GM23338 (cell line): ENCODE results near the gene TNFAIP8L3. TPM values are rescaled to one million over a fixed set of nuclear protein-coding genes. Genes with fewer than 3 reads are reported as not detected.

Experiments
- ATAC-seq: fragments of 200-7000 bp; cut with Tn5 transposase; 3 replicates; pipeline ENCODE4 v1.9.1; 2020
- DNase-seq: peaks from one replicate; pipeline ENCODE4 v3.0.0-alpha.2; 2015; ENCODE audit warnings: low spot score
- H2AFZ ChIP-seq: fragments of 200-600 bp; sonication (generic); 2 replicates; pipeline ENCODE4 v1.8.0; 2016; ENCODE audit warnings: antibody characterized with exemption, mild to moderate bottlenecking, moderate library complexity
- H3F3A ChIP-seq: fragments of 200-600 bp; sonication (generic); replicated peaks from 2 replicates; pipeline ENCODE4 v1.8.0; 2017; ENCODE audit warnings: antibody characterized with exemption, mixed run types, low read depth
- H3K27ac ChIP-seq: fragments of 200-600 bp; sonication (generic); 2 replicates; pipeline ENCODE4 v1.6.1; 2016; ENCODE audit warnings: low read depth
- H3K27me3 ChIP-seq: fragments of 200-600 bp; sonication (generic); 2 replicates; pipeline ENCODE4 v1.8.0; 2016; ENCODE audit warnings: mild to moderate bottlenecking, mixed run types, moderate library complexity; ENCODE audit not compliant: insufficient read depth
- H3K36me3 ChIP-seq: fragments of 200-600 bp; sonication (generic); 2 replicates; pipeline ENCODE4 v1.8.0; 2016; ENCODE audit warnings: mild to moderate bottlenecking; ENCODE audit not compliant: insufficient read depth
- H3K4me1 ChIP-seq: fragments of 200-600 bp; sonication (generic); 2 replicates; pipeline ENCODE4 v1.8.0; 2016; ENCODE audit warnings: mild to moderate bottlenecking, moderate library complexity; ENCODE audit not compliant: insufficient read depth
- H3K4me2 ChIP-seq: fragments of 200-600 bp; sonication (generic); 2 replicates; pipeline ENCODE4 v1.7.1; 2017; ENCODE audit warnings: mixed run types
- H3K4me3 ChIP-seq: fragments of 200-600 bp; sonication (generic); 2 replicates; pipeline ENCODE4 v1.6.1; 2016; ENCODE audit warnings: mixed run types
- H3K79me2 ChIP-seq: fragments of 200-600 bp; sonication (generic); replicated peaks from 2 replicates; pipeline ENCODE4 v1.8.0; 2017; ENCODE audit warnings: mild to moderate bottlenecking; ENCODE audit not compliant: insufficient read depth
- H3K9me2 ChIP-seq: fragments of 200-600 bp; sonication (generic); 2 replicates; pipeline ENCODE4 v1.8.0; 2017; ENCODE audit not compliant: insufficient read depth
- H4K20me1 ChIP-seq: fragments of 200-600 bp; sonication (generic); replicated peaks from 2 replicates; pipeline ENCODE4 v1.8.0; 2017; ENCODE audit warnings: mild to moderate bottlenecking; ENCODE audit not compliant: insufficient read depth
- H3K27ac Mint-ChIP-seq: 2 replicates; pipeline ENCODE4 v1.8.0; 2020; ENCODE audit warnings: inconsistent platforms, mild to moderate bottlenecking, moderate library complexity, mixed read lengths
- H3K27me3 Mint-ChIP-seq: 3 replicates; pipeline ENCODE4 v1.8.0; 2022; ENCODE audit warnings: low read depth, mild to moderate bottlenecking, moderate library complexity, mixed read lengths, inconsistent platforms; ENCODE audit not compliant: insufficient read depth, poor library complexity
- H3K36me3 Mint-ChIP-seq: 3 replicates; pipeline ENCODE4 v1.8.0; 2021; ENCODE audit warnings: low read depth, mild to moderate bottlenecking, inconsistent platforms, moderate library complexity, mixed read lengths
- H3K4me1 Mint-ChIP-seq: 3 replicates; pipeline ENCODE4 v1.8.0; 2020; ENCODE audit warnings: mild to moderate bottlenecking, inconsistent platforms, mixed read lengths
- H3K4me3 Mint-ChIP-seq: 3 replicates; pipeline ENCODE4 v1.8.0; 2021; ENCODE audit warnings: moderate library complexity, mild to moderate bottlenecking, inconsistent platforms, mixed read lengths
- H3K9me3 Mint-ChIP-seq: 3 replicates; pipeline ENCODE4 v1.8.0; 2020; ENCODE audit warnings: moderate library complexity, mild to moderate bottlenecking, inconsistent platforms, mixed read lengths
- CREB1 ChIP-seq: fragments of 250-450 bp; sonication (Bioruptor Pico); IDR thresholded peaks from 2 replicates; pipeline ENCODE4 v1.5.0; 2020; ENCODE audit warnings: low read depth, mild to moderate bottlenecking, moderate library complexity
- EZH2 ChIP-seq: fragments of 200-600 bp; sonication (generic); IDR thresholded peaks from one replicate; pipeline ENCODE4 v1.8.0; 2017; ENCODE audit warnings: antibody characterized with exemption, mild to moderate bottlenecking, low read depth; ENCODE audit not compliant: unreplicated experiment
- EZH2phosphoT487 ChIP-seq: fragments of 200-600 bp; sonication (generic); IDR thresholded peaks from one replicate; pipeline ENCODE4 v1.8.1; 2018; ENCODE audit warnings: antibody characterized with exemption; ENCODE audit not compliant: unreplicated experiment
- JUNB ChIP-seq: IDR thresholded peaks from one replicate; pipeline ENCODE4 v1.6.1; 2016; ENCODE audit warnings: antibody characterized with exemption; ENCODE audit not compliant: unreplicated experiment
- NANOG ChIP-seq: IDR thresholded peaks from 2 replicates; pipeline ENCODE4 v1.6.1; 2016; ENCODE audit warnings: antibody characterized with exemption, borderline replicate concordance
- REST ChIP-seq: IDR thresholded peaks from one replicate; pipeline ENCODE4 v1.6.1; 2018; ENCODE audit warnings: antibody characterized with exemption; ENCODE audit not compliant: unreplicated experiment
- STAT1 ChIP-seq: IDR thresholded peaks from one replicate; pipeline ENCODE4 v1.6.1; 2016; ENCODE audit warnings: antibody characterized with exemption; ENCODE audit not compliant: unreplicated experiment
- ZNF331 ChIP-seq: fragments of 250-450 bp; sonication (Bioruptor Pico); IDR thresholded peaks from 2 replicates; pipeline ENCODE4 v1.5.0; 2020; ENCODE audit warnings: low read depth, mild to moderate bottlenecking, moderate library complexity
- polyA plus RNA-seq: library from polyadenylated mRNA; unstranded; fragments of >200 nt; fragmentation: Nextera tagmentation; extraction: Ambion mirVana; gene quantifications from 2 replicates; pipeline ENCODE4 v1.2.1, GENCODE V29; 2016
- total RNA-seq: library from RNA; depleted of rRNA; stranded (reverse); fragments of >200 nt; shearing (Covaris generic); gene quantifications from 2 replicates; pipeline ENCODE4 v1.2.3, GENCODE V29; 2014
- TF ChIP-seq, protein P1 (sequence below): IDR thresholded peaks from 2 replicates; pipeline ENCODE4 v1.6.1; 2016; ENCODE audit warnings: antibody characterized with exemption
- TF ChIP-seq, protein P2 (sequence below), 2 experiments: fragments of 200-600 bp in 1 of 2; sonication (generic) in 1 of 2; conservative IDR thresholded peaks; 2 replicates each; pipeline versions ENCODE4 v1.5.1 to v1.6.1; 2016 to 2017; ENCODE audit warnings: antibody characterized with exemption in 2 of 2, low read depth in 2 of 2, mild to moderate bottlenecking in 2 of 2, moderate library complexity in 1 of 2

TNFAIP8L3 gene
- total and polyA plus RNA-seq, 2 experiments from 2014 or later = 0.23 to 0.31 TPM

GRCh38 chr15:51090753-51091152, 4.0 kb downstream of the TNFAIP8L3 start:
- TF ChIP-seq REST (no peak), STAT1 (no peak), NANOG (no peak), CREB1 (CRISPR knock-in tag) (no peak), EZH2phosphoT487 (no peak), JUNB (no peak), EZH2 (no peak)
- TF ChIP-seq, protein P1, sequence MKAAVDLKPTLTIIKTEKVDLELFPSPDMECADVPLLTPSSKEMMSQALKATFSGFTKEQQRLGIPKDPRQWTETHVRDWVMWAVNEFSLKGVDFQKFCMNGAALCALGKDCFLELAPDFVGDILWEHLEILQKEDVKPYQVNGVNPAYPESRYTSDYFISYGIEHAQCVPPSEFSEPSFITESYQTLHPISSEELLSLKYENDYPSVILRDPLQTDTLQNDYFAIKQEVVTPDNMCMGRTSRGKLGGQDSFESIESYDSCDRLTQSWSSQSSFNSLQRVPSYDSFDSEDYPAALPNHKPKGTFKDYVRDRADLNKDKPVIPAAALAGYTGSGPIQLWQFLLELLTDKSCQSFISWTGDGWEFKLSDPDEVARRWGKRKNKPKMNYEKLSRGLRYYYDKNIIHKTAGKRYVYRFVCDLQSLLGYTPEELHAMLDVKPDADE = no peak
- H3K4me3 ChIP-seq = no peak overlapping the region
- no peaks in the 10 kb centered on the region; the same call in 1 of the 2 replicates for H3K36me3 ChIP-seq
- H3K4me3 Mint-ChIP-seq = no peak overlapping the region
- peaks cover 9% of the 10 kb centered on the region; the same call in 1 of the 2 replicates for H3K9me2 ChIP-seq
- peaks cover 56% of the 10 kb centered on the region for H3K27me3 ChIP-seq
- H3K4me2 ChIP-seq = no peak overlapping the region
- DNase-seq (no peak), ATAC-seq (no peak)
- H4K20me1 ChIP-seq = peaks cover 8% of the 10 kb centered on the region; the same call in 1 of the 2 replicates
- no peaks in the 10 kb centered on the region for H3K36me3 Mint-ChIP-seq
- no peaks in the 10 kb centered on the region; the same call in 2 of the 3 replicates for H3K9me3 Mint-ChIP-seq
- H3K27me3 Mint-ChIP-seq = peaks cover 50% of the 10 kb centered on the region
- H3F3A ChIP-seq = no peaks in the 10 kb centered on the region
- peaks cover 27% of the 10 kb centered on the region for H3K4me1 Mint-ChIP-seq
- no peak overlapping the region for H3K27ac Mint-ChIP-seq
- no peaks in the 10 kb centered on the region for H3K79me2 ChIP-seq
- H3K4me1 ChIP-seq = peaks cover 29% of the 10 kb centered on the region
- no peak overlapping the region for H2AFZ ChIP-seq
- H3K27ac ChIP-seq = no peak overlapping the region

DNA sequence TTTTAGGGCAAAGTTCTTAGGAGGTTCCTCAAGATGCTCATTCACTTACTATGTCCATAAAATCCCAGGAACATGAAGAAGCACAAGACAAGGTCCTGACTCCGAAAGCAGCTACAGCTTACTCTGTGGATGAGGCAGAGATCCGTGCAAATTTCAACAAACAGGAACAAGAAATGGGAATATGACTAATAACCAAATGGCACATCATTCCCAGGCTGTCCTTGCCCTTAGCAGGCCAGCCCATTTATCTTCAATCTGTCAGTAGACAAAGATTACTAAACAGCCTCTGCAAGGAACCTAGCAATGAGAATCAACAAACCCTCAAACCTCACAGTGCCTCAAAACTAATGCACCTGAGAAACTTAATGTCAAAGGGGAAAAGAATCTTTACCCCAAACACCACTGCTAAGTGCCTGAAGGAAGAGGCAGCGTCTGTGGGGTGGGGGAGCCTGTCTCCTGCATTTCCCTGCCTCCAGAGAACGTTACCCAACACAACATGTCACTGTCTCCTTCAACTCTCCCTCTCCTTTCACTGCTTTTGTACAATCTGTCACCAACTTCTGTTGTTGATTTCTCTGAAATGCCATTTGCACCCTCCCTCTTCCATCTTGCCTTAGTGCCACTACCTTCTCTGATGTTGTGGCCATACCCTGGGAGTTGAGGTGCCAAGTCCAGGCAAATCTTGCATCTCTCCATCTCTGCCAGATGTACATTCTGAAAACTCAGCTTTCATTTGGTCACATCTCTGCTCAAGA, 4.8 kb downstream of the TNFAIP8L3 start:
- H3K79me2 ChIP-seq = no peaks in the 10 kb centered on the region
- H3K36me3 ChIP-seq = no peaks in the 10 kb centered on the region; the same call in 1 of the 2 replicates
- H3K27me3 ChIP-seq = peaks cover 47% of the 10 kb centered on the region
- Mint-ChIP-seq H3K36me3 (no peaks in the 10 kb centered on the region), H3K4me3 (no peak overlapping the region), H3K4me1 (peaks cover 30% of the 10 kb centered on the region), H3K27ac (no peak overlapping the region), H3K27me3 (peaks cover 41% of the 10 kb centered on the region), H3K9me3 (no peaks in the 10 kb centered on the region; the same call in 2 of the 3 replicates)
- H3K4me1 ChIP-seq = peaks cover 25% of the 10 kb centered on the region
- no peak overlapping the region for H3K4me2 ChIP-seq
- no peaks in the 10 kb centered on the region for H3F3A ChIP-seq
- no peak overlapping the region for H3K4me3 ChIP-seq
- H3K27ac ChIP-seq = no peak overlapping the region
- no peak overlapping the region for H2AFZ ChIP-seq
- ATAC-seq (no peak), DNase-seq (no peak)
- H4K20me1 ChIP-seq = peaks cover 4% of the 10 kb centered on the region; the same call in 1 of the 2 replicates
- peaks cover 9% of the 10 kb centered on the region; the same call in 1 of the 2 replicates for H3K9me2 ChIP-seq
- TF ChIP-seq EZH2phosphoT487 = no peak
- TF ChIP-seq ZNF331 (CRISPR knock-in tag) = no peak
- TF ChIP-seq, protein P2, sequence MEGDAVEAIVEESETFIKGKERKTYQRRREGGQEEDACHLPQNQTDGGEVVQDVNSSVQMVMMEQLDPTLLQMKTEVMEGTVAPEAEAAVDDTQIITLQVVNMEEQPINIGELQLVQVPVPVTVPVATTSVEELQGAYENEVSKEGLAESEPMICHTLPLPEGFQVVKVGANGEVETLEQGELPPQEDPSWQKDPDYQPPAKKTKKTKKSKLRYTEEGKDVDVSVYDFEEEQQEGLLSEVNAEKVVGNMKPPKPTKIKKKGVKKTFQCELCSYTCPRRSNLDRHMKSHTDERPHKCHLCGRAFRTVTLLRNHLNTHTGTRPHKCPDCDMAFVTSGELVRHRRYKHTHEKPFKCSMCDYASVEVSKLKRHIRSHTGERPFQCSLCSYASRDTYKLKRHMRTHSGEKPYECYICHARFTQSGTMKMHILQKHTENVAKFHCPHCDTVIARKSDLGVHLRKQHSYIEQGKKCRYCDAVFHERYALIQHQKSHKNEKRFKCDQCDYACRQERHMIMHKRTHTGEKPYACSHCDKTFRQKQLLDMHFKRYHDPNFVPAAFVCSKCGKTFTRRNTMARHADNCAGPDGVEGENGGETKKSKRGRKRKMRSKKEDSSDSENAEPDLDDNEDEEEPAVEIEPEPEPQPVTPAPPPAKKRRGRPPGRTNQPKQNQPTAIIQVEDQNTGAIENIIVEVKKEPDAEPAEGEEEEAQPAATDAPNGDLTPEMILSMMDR (conservative IDR thresholded peaks at IDR 0.05; ENCODE audit: low read depth in 2 of 2) = no peak
